DND-41 (cell line): ENCODE data around the gene DDX17.

Source experiments
- ATAC-seq: fragments of 200-7000 bp; cut with Tn5 transposase; 3 replicates; pipeline ENCODE4 v1.9.1; 2021; ENCODE audit warnings: low read depth; ENCODE audit not compliant: insufficient read depth
- DNase-seq: peaks from one replicate; pipeline ENCODE4 v3.0.0-alpha.2; 2020
- H2AFZ ChIP-seq: 2 replicates; pipeline ENCODE4 v1.6.0; 2012; ENCODE audit warnings: low read depth, low read length
- H3K27ac ChIP-seq: 2 replicates; pipeline ENCODE4 v1.5.1; 2012; ENCODE audit warnings: low read length, inconsistent platforms
- H3K27me3 ChIP-seq: fragments of 200-600 bp; sonication (generic); 2 replicates; pipeline ENCODE4 v1.6.0; 2012; ENCODE audit warnings: low read length, mild to moderate bottlenecking, inconsistent platforms; ENCODE audit not compliant: insufficient read depth, poor library complexity
- H3K36me3 ChIP-seq: 2 replicates; pipeline ENCODE4 v1.5.1; 2012; ENCODE audit warnings: low read length, inconsistent platforms; ENCODE audit not compliant: insufficient read depth
- H3K4me1 ChIP-seq: 2 replicates; pipeline ENCODE4 v1.5.1; 2012; ENCODE audit warnings: mild to moderate bottlenecking, low read length; ENCODE audit not compliant: insufficient read depth
- H3K4me2 ChIP-seq: 2 replicates; pipeline ENCODE4 v1.6.0; 2012; ENCODE audit warnings: mild to moderate bottlenecking, moderate library complexity, low read length, inconsistent platforms; ENCODE audit not compliant: insufficient read depth
- H3K4me3 ChIP-seq, 2 experiments: fragments of 200-600 bp in 1 of 2; shearing (Covaris generic) in 1 of 2; 2 replicates each; pipeline ENCODE4 v1.5.1; 2012 to 2016; ENCODE audit warnings: inconsistent platforms in 2 of 2, low read length in 2 of 2, mild to moderate bottlenecking in 2 of 2, low read depth in 1 of 2, moderate library complexity in 1 of 2
- H3K79me2 ChIP-seq: 2 replicates; pipeline ENCODE4 v1.6.0; 2012; ENCODE audit warnings: low read length, inconsistent platforms; ENCODE audit not compliant: insufficient read depth
- H3K9ac ChIP-seq: 2 replicates; pipeline ENCODE4 v1.6.0; 2012; ENCODE audit warnings: low read depth, mild to moderate bottlenecking, inconsistent platforms, low read length, moderate library complexity
- H3K9me3 ChIP-seq: 2 replicates; pipeline ENCODE4 v1.5.1; 2012; ENCODE audit warnings: low read length, moderate library complexity, mild to moderate bottlenecking, inconsistent platforms; ENCODE audit not compliant: insufficient read depth, severe bottlenecking
- H4K20me1 ChIP-seq: 2 replicates; pipeline ENCODE4 v1.6.0; 2012; ENCODE audit warnings: low read length; ENCODE audit not compliant: insufficient read depth
- CTCF ChIP-seq: IDR thresholded peaks from 2 replicates; pipeline ENCODE4 v1.5.1; 2012; ENCODE audit warnings: borderline replicate concordance, low read length, moderate library complexity, mild to moderate bottlenecking; ENCODE audit not compliant: poor library complexity, severe bottlenecking; ENCODE audit errors: extremely low read depth
- EZH2 ChIP-seq: IDR thresholded peaks from 3 replicates; pipeline ENCODE4 v1.6.1; 2012; ENCODE audit warnings: borderline replicate concordance, low read depth, mild to moderate bottlenecking, moderate library complexity, low read length, inconsistent platforms; ENCODE audit not compliant: severe bottlenecking

Gene DDX17

GRCh38 chr22:38461057-38461413 lies 45.1 kb downstream of the DDX17 start:
- peaks cover 22% of the 10 kb centered on the region for H4K20me1 ChIP-seq
- no peaks in the 10 kb centered on the region for H3K79me2 ChIP-seq
- H3K9me3 ChIP-seq = no peaks in the 10 kb centered on the region
- H3K36me3 ChIP-seq = no peaks in the 10 kb centered on the region
- H3K9ac ChIP-seq = no peak overlapping the region
- ATAC-seq = peak; percentile 22
- H3K27me3 ChIP-seq = peaks cover 58% of the 10 kb centered on the region
- H2AFZ ChIP-seq = no peak overlapping the region
- DNase-seq = no peak
- H3K4me3 ChIP-seq = no peak overlapping the region
- peaks cover 14% of the 10 kb centered on the region for H3K4me1 ChIP-seq
- no peak overlapping the region for H3K27ac ChIP-seq
- H3K4me2 ChIP-seq = peak overlapping the region; percentile 49
- TF ChIP-seq CTCF (no peak), EZH2 (no peak)

- peaks cover 14% of the 10 kb centered on the region for H3K4me1 ChIP-seq
- no peak overlapping the region for H3K4me3 ChIP-seq
- no peaks in the 10 kb centered on the region for H3K79me2 ChIP-seq
- H3K27ac ChIP-seq = no peak overlapping the region
- ATAC-seq = no peak
- TF ChIP-seq EZH2 (no peak), CTCF (no peak)
- H3K4me2 ChIP-seq = no peak overlapping the region
- H3K36me3 ChIP-seq = no peaks in the 10 kb centered on the region
- H4K20me1 ChIP-seq = peaks cover 17% of the 10 kb centered on the region
- no peak overlapping the region for H2AFZ ChIP-seq
- no peaks in the 10 kb centered on the region for H3K9me3 ChIP-seq
- H3K9ac ChIP-seq = no peak overlapping the region
- no peak for DNase-seq
- H3K27me3 ChIP-seq = peaks cover 53% of the 10 kb centered on the region
Observed at GRCh38 chr22:38460426-38460840, 45.7 kb downstream of the DDX17 start.

GRCh38 chr22:38456841-38457699 lies 49.0 kb downstream of the DDX17 start:
- H3K9ac ChIP-seq = no peak overlapping the region
- TF ChIP-seq CTCF (no peak), EZH2 (no peak)
- peaks cover 18% of the 10 kb centered on the region for H4K20me1 ChIP-seq
- no peaks in the 10 kb centered on the region for H3K9me3 ChIP-seq
- H3K79me2 ChIP-seq = no peaks in the 10 kb centered on the region
- no peak overlapping the region for H3K27ac ChIP-seq
- ATAC-seq = no peak
- H3K36me3 ChIP-seq = no peaks in the 10 kb centered on the region
- peaks cover 11% of the 10 kb centered on the region for H3K4me1 ChIP-seq
- H3K4me2 ChIP-seq = no peak overlapping the region
- H3K27me3 ChIP-seq = peaks cover 35% of the 10 kb centered on the region
- DNase-seq = no peak
- H2AFZ ChIP-seq = no peak overlapping the region
- no peak overlapping the region for H3K4me3 ChIP-seq
